ENCODE results near the gene VAMP8.

DNA sequence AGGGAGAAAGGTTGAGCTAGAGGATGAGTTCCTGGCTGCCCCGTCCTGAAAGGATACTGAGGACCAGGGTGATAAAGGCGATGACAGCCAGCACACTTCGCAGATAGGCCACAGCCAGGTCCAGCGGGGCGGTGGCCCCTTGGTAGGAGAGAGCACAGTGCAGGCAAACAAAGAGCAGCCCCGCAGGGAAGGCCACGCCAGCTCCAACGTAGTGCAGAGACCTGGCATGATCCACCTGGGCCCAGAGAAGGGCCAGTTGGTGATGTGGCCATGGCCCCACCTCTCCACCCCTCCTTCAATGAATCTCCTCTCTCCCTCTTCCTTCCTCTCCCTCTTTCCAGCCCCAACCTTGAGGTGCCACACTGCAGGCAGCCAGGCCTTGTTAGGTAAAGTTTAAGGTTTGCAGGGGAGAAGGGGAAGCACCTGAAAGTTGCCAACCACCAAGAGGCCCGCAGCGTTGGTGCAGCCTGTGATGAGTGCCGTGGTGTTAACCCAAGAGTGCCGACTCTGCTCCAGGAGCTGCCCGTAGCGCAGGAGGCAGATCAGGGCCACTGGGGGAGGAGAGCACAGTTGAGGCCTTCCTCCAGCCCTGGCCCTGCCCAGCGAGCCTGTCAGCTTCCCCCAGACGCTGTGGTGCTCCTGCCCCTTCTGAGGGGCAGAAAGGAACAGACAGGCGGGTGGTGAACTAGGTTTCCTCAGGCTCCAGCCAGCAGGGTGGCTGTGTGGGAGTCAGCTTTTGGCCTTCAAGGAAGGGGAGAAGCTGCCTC lies 22.3 kb downstream of the VAMP8 start:
- TF ChIP-seq, protein P1, sequence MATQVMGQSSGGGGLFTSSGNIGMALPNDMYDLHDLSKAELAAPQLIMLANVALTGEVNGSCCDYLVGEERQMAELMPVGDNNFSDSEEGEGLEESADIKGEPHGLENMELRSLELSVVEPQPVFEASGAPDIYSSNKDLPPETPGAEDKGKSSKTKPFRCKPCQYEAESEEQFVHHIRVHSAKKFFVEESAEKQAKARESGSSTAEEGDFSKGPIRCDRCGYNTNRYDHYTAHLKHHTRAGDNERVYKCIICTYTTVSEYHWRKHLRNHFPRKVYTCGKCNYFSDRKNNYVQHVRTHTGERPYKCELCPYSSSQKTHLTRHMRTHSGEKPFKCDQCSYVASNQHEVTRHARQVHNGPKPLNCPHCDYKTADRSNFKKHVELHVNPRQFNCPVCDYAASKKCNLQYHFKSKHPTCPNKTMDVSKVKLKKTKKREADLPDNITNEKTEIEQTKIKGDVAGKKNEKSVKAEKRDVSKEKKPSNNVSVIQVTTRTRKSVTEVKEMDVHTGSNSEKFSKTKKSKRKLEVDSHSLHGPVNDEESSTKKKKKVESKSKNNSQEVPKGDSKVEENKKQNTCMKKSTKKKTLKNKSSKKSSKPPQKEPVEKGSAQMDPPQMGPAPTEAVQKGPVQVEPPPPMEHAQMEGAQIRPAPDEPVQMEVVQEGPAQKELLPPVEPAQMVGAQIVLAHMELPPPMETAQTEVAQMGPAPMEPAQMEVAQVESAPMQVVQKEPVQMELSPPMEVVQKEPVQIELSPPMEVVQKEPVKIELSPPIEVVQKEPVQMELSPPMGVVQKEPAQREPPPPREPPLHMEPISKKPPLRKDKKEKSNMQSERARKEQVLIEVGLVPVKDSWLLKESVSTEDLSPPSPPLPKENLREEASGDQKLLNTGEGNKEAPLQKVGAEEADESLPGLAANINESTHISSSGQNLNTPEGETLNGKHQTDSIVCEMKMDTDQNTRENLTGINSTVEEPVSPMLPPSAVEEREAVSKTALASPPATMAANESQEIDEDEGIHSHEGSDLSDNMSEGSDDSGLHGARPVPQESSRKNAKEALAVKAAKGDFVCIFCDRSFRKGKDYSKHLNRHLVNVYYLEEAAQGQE (IDR thresholded peaks at IDR 0.05), result no peak
- TF ChIP-seq RAD21 (IDR thresholded peaks at IDR 0.05), result no peak
- TF ChIP-seq, protein P2, sequence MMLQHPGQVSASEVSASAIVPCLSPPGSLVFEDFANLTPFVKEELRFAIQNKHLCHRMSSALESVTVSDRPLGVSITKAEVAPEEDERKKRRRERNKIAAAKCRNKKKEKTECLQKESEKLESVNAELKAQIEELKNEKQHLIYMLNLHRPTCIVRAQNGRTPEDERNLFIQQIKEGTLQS (IDR thresholded peaks at IDR 0.05), result no peak
- TF ChIP-seq YY1 (IDR thresholded peaks at IDR 0.05), result no peak
- TF ChIP-seq, protein P3, sequence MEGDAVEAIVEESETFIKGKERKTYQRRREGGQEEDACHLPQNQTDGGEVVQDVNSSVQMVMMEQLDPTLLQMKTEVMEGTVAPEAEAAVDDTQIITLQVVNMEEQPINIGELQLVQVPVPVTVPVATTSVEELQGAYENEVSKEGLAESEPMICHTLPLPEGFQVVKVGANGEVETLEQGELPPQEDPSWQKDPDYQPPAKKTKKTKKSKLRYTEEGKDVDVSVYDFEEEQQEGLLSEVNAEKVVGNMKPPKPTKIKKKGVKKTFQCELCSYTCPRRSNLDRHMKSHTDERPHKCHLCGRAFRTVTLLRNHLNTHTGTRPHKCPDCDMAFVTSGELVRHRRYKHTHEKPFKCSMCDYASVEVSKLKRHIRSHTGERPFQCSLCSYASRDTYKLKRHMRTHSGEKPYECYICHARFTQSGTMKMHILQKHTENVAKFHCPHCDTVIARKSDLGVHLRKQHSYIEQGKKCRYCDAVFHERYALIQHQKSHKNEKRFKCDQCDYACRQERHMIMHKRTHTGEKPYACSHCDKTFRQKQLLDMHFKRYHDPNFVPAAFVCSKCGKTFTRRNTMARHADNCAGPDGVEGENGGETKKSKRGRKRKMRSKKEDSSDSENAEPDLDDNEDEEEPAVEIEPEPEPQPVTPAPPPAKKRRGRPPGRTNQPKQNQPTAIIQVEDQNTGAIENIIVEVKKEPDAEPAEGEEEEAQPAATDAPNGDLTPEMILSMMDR (IDR thresholded peaks at IDR 0.05; ENCODE audit: low read depth, low read length, missing input control), result no peak
- no peak for TF ChIP-seq SP1 (IDR thresholded peaks at IDR 0.05)
- TF ChIP-seq, protein P4, sequence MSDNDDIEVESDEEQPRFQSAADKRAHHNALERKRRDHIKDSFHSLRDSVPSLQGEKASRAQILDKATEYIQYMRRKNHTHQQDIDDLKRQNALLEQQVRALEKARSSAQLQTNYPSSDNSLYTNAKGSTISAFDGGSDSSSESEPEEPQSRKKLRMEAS (IDR thresholded peaks at IDR 0.05), result no peak
- TF ChIP-seq HNF4A (conservative IDR thresholded peaks at IDR 0.05), result no peak
- TF ChIP-seq TAF1 (conservative IDR thresholded peaks at IDR 0.05), result no peak
